Skeletal muscle tissue (tissue), 4 donors: Measurements from ENCODE around the gene TPRG1. TPM values are rescaled to one million over a fixed set of nuclear protein-coding genes. Genes with fewer than 3 reads are reported as not detected.

Experiments used
- H3K27ac ChIP-seq: one replicate; pipeline ENCODE4 v1.7.0; 2013; ENCODE audit warnings: mild to moderate bottlenecking, low read depth, low read length, inconsistent platforms
- H3K27me3 ChIP-seq, 3 donors: one replicate each; pipeline ENCODE4 v1.7.0; 2013; ENCODE audit warnings: low read length in 3 of 3; ENCODE audit not compliant: control insufficient read depth in 3 of 3, insufficient read depth in 3 of 3
- H3K36me3 ChIP-seq, 3 donors: one replicate each; pipeline ENCODE4 v1.7.0; 2013; ENCODE audit warnings: low read length in 3 of 3; ENCODE audit not compliant: control insufficient read depth in 3 of 3, insufficient read depth in 3 of 3
- H3K4me1 ChIP-seq, 3 donors: one replicate each; pipeline ENCODE4 v1.7.0; 2013; ENCODE audit warnings: low read length in 3 of 3, mild to moderate bottlenecking in 3 of 3; ENCODE audit not compliant: control insufficient read depth in 3 of 3, insufficient read depth in 3 of 3
- H3K4me3 ChIP-seq, 3 donors: one replicate each; pipeline ENCODE4 v1.7.0; 2013; ENCODE audit warnings: low read length in 3 of 3
- H3K9ac ChIP-seq, 3 donors: one replicate each; pipeline ENCODE4 v1.7.0; 2013; ENCODE audit warnings: low read length in 3 of 3, mild to moderate bottlenecking in 3 of 3, moderate library complexity in 2 of 3, low read depth in 1 of 3
- H3K9me3 ChIP-seq, 3 donors: one replicate each; pipeline ENCODE4 v1.7.0; 2013; ENCODE audit warnings: low read length in 3 of 3; ENCODE audit not compliant: control insufficient read depth in 3 of 3
- total RNA-seq: library from RNA; depleted of rRNA; stranded (reverse); fragments of >200 nt; gene quantifications from one replicate; pipeline ENCODE4 v1.2.3, GENCODE V29; 2014
- donor health status: Osteomylitis.

Gene TPRG1
- total RNA-seq, 1 donor from 2014 or later: 6.8 TPM

GRCh38 chr3:189272500-189273119 is 100.8 kb downstream of the TPRG1 start:
- no peaks in the 10 kb centered on the region for H3K27me3 ChIP-seq
- no peak overlapping the region for H3K4me3 ChIP-seq
- H3K4me1 ChIP-seq: peaks cover 0 to 16% (median 5%) of the 10 kb centered on the region in 3 donors
- no peaks in the 10 kb centered on the region for H3K9me3 ChIP-seq
- H3K36me3 ChIP-seq: no peaks in the 10 kb centered on the region
- H3K27ac ChIP-seq: no peak overlapping the region
- H3K9ac ChIP-seq: no peak overlapping the region

- Histone ChIP-seq H3K9ac (no peak overlapping the region), H3K4me3 (no peak overlapping the region), H3K27ac (no peak overlapping the region), H3K4me1 (peaks cover 0 to 12% (median 5%) of the 10 kb centered on the region in 3 donors), H3K27me3 (no peaks in the 10 kb centered on the region), H3K36me3 (no peaks in the 10 kb centered on the region), H3K9me3 (no peaks in the 10 kb centered on the region)
Measured at GRCh38 chr3:189273736-189274135, 102.0 kb downstream of the TPRG1 start.

GRCh38 chr3:189275182-189275581 is 103.4 kb downstream of the TPRG1 start:
- Histone ChIP-seq H3K36me3 (no peaks in the 10 kb centered on the region), H3K9ac (no peak overlapping the region), H3K27ac (no peak overlapping the region), H3K27me3 (no peaks in the 10 kb centered on the region), H3K4me3 (no peak overlapping the region), H3K9me3 (no peaks in the 10 kb centered on the region), H3K4me1 (peaks cover 0 to 11% (median 5%) of the 10 kb centered on the region in 3 donors)

GRCh38 chr3:189275852-189276251 is 104.1 kb downstream of the TPRG1 start:
- H3K4me1 ChIP-seq: peaks cover 0 to 7% (median 2%) of the 10 kb centered on the region in 3 donors
- H3K9me3 ChIP-seq: no peaks in the 10 kb centered on the region
- no peak overlapping the region for H3K27ac ChIP-seq
- H3K36me3 ChIP-seq: no peaks in the 10 kb centered on the region
- H3K27me3 ChIP-seq: no peaks in the 10 kb centered on the region
- H3K9ac ChIP-seq: no peak overlapping the region
- H3K4me3 ChIP-seq: no peak overlapping the region

- Histone ChIP-seq H3K9ac (no peak overlapping the region), H3K27ac (no peak overlapping the region)
Measured at GRCh38 chr3:189276444-189277219, 104.9 kb downstream of the TPRG1 start.

GRCh38 chr3:189277711-189278110 is 105.9 kb downstream of the TPRG1 start:
- Histone ChIP-seq H3K27me3 (no peaks in the 10 kb centered on the region), H3K36me3 (no peaks in the 10 kb centered on the region), H3K9me3 (no peaks in the 10 kb centered on the region), H3K9ac (no peak overlapping the region), H3K27ac (no peak overlapping the region), H3K4me3 (no peak overlapping the region), H3K4me1 (peaks cover 0 to 4% (median 2%) of the 10 kb centered on the region in 3 donors)

More at GRCh38 chr3:189276444-189277219, 104.9 kb downstream of the TPRG1 start:
- Histone ChIP-seq H3K9me3 (no peaks in the 10 kb centered on the region), H3K36me3 (no peaks in the 10 kb centered on the region), H3K4me3 (no peak overlapping the region), H3K27me3 (no peaks in the 10 kb centered on the region), H3K4me1 (peaks cover 0 to 7% (median 2%) of the 10 kb centered on the region in 3 donors)

GRCh38 chr3:189278221-189278620 is 106.5 kb downstream of the TPRG1 start:
- H3K4me3 ChIP-seq: no peak overlapping the region
- no peaks in the 10 kb centered on the region for H3K9me3 ChIP-seq
- H3K4me1 ChIP-seq: peaks cover 0 to 4% (median 2%) of the 10 kb centered on the region in 3 donors
- no peaks in the 10 kb centered on the region for H3K27me3 ChIP-seq
- H3K9ac ChIP-seq: no peak overlapping the region
- no peak overlapping the region for H3K27ac ChIP-seq
- H3K36me3 ChIP-seq: no peaks in the 10 kb centered on the region

- Histone ChIP-seq H3K9me3 (no peaks in the 10 kb centered on the region), H3K36me3 (no peaks in the 10 kb centered on the region), H3K4me3 (no peak overlapping the region), H3K27ac (no peak overlapping the region), H3K9ac (no peak overlapping the region), H3K4me1 (no peaks in the 10 kb centered on the region), H3K27me3 (no peaks in the 10 kb centered on the region)
Measured at GRCh38 chr3:189282189-189282588, 110.4 kb downstream of the TPRG1 start.

- H3K4me1 ChIP-seq: no peaks in the 10 kb centered on the region
Measured at GRCh38 chr3:189282741-189283140, 111.0 kb downstream of the TPRG1 start.

GRCh38 chr3:189286188-189286587 is 114.4 kb downstream of the TPRG1 start:
- Histone ChIP-seq H3K36me3 (no peaks in the 10 kb centered on the region), H3K27me3 (no peaks in the 10 kb centered on the region), H3K27ac (no peak overlapping the region), H3K4me1 (no peaks in the 10 kb centered on the region), H3K4me3 (no peak overlapping the region), H3K9me3 (no peaks in the 10 kb centered on the region), H3K9ac (no peak overlapping the region)

More at GRCh38 chr3:189282741-189283140, 111.0 kb downstream of the TPRG1 start:
- Histone ChIP-seq H3K36me3 (no peaks in the 10 kb centered on the region), H3K4me3 (no peak overlapping the region), H3K27ac (no peak overlapping the region), H3K9me3 (no peaks in the 10 kb centered on the region), H3K27me3 (no peaks in the 10 kb centered on the region), H3K9ac (no peak overlapping the region)
